Brain microvascular endothelial cell (primary cell): Measurements from ENCODE around the gene CST3.

Experiments
- DNase-seq: peaks from one replicate; pipeline ENCODE4 v3.0.0-alpha.2; 2020
- H3K27ac ChIP-seq: fragments of 250-450 bp; sonication (Bioruptor Pico); 2 replicates; pipeline ENCODE4 v1.5.1; 2020; ENCODE audit warnings: mild to moderate bottlenecking, moderate library complexity
- H3K27me3 ChIP-seq: fragments of 250-450 bp; sonication (Bioruptor Pico); replicated peaks from 2 replicates; pipeline ENCODE4 v1.5.1; 2020; ENCODE audit warnings: mild to moderate bottlenecking
- H3K36me3 ChIP-seq: fragments of 250-450 bp; sonication (Bioruptor Pico); replicated peaks from 2 replicates; pipeline ENCODE4 v1.5.1; 2020; ENCODE audit warnings: mild to moderate bottlenecking
- H3K4me3 ChIP-seq: 2 replicates; pipeline ENCODE4 v1.5.1; 2011; ENCODE audit warnings: low read depth, mild to moderate bottlenecking, control low read depth, low read length, moderate library complexity
- CTCF ChIP-seq: IDR thresholded peaks from 2 replicates; pipeline ENCODE4 v1.5.1; 2011; ENCODE audit warnings: low read depth, mild to moderate bottlenecking, moderate library complexity, low read length, control low read depth, inconsistent platforms; ENCODE audit errors: missing control alignments
- in situ Hi-C: cut with HindIII; loops from 2 replicates; pipeline ENCODE4 v1.10.0; 2017; ENCODE audit warnings: low sequenced_read_pairs, low pct_ligation_motif_present

Gene CST3

GRCh38 chr20:23649830-23650417, 12.2 kb upstream of the CST3 start:
- H3K27ac ChIP-seq: no peak overlapping the region
- no peaks in the 10 kb centered on the region for H3K27me3 ChIP-seq
- no peak for TF ChIP-seq CTCF
- H3K36me3 ChIP-seq: no peaks in the 10 kb centered on the region
- in situ Hi-C loops: no loop called here
- DNase-seq: no peak
- no peak overlapping the region for H3K4me3 ChIP-seq

- H3K27ac ChIP-seq: no peak overlapping the region
- DNase-seq: no peak
- no peaks in the 10 kb centered on the region for H3K36me3 ChIP-seq
- H3K27me3 ChIP-seq: no peaks in the 10 kb centered on the region
- no peak for TF ChIP-seq CTCF
- H3K4me3 ChIP-seq: no peak overlapping the region
- in situ Hi-C loops: no loop called here
These were observed 11.5 kb upstream of the CST3 start for GRCh38 chr20:23649242-23649641.

GRCh38 chr20:23647346-23647745, 9.6 kb upstream of the CST3 start:
- in situ Hi-C loops: no loop called here

GRCh38 chr20:23646106-23646873, 8.5 kb upstream of the CST3 start:
- Histone ChIP-seq H3K27ac (no peak overlapping the region), H3K27me3 (no peaks in the 10 kb centered on the region), H3K36me3 (no peaks in the 10 kb centered on the region), H3K4me3 (no peak overlapping the region)
- in situ Hi-C loops: no loop called here
- no peak for DNase-seq
- TF ChIP-seq CTCF: no peak

More at GRCh38 chr20:23647346-23647745, 9.6 kb upstream of the CST3 start:
- DNase-seq: no peak
- TF ChIP-seq CTCF: no peak
- Histone ChIP-seq H3K27me3 (no peaks in the 10 kb centered on the region), H3K4me3 (no peak overlapping the region), H3K27ac (no peak overlapping the region), H3K36me3 (no peaks in the 10 kb centered on the region)

- Histone ChIP-seq H3K27ac (no peak overlapping the region), H3K27me3 (no peaks in the 10 kb centered on the region), H3K4me3 (no peak overlapping the region), H3K36me3 (no peaks in the 10 kb centered on the region)
- DNase-seq: no peak
- no peak for TF ChIP-seq CTCF
- in situ Hi-C loops: no loop called here
These were observed 7.8 kb upstream of the CST3 start for GRCh38 chr20:23645575-23645974.
